Activated naive CD8-positive, alpha-beta T cell (primary cell): ENCODE results near the gene HOXB7.

Experiments
- H3K27ac Mint-ChIP-seq: one replicate; pipeline ENCODE4 v1.8.0; 2021; ENCODE audit warnings: mixed read lengths
- H3K27me3 Mint-ChIP-seq: one replicate; pipeline ENCODE4 v1.8.0; 2021; ENCODE audit warnings: mixed read lengths
- H3K36me3 Mint-ChIP-seq: one replicate; pipeline ENCODE4 v1.8.0; 2021; ENCODE audit warnings: mixed read lengths
- H3K4me1 Mint-ChIP-seq: one replicate; pipeline ENCODE4 v1.8.0; 2021; ENCODE audit warnings: low read depth, mixed read lengths
- H3K4me3 Mint-ChIP-seq: one replicate; pipeline ENCODE4 v1.8.0; 2021; ENCODE audit warnings: mild to moderate bottlenecking, mixed read lengths
- H3K9me3 Mint-ChIP-seq: one replicate; pipeline ENCODE4 v1.8.0; 2021; ENCODE audit warnings: low read depth, mixed read lengths

Gene HOXB7

DNA sequence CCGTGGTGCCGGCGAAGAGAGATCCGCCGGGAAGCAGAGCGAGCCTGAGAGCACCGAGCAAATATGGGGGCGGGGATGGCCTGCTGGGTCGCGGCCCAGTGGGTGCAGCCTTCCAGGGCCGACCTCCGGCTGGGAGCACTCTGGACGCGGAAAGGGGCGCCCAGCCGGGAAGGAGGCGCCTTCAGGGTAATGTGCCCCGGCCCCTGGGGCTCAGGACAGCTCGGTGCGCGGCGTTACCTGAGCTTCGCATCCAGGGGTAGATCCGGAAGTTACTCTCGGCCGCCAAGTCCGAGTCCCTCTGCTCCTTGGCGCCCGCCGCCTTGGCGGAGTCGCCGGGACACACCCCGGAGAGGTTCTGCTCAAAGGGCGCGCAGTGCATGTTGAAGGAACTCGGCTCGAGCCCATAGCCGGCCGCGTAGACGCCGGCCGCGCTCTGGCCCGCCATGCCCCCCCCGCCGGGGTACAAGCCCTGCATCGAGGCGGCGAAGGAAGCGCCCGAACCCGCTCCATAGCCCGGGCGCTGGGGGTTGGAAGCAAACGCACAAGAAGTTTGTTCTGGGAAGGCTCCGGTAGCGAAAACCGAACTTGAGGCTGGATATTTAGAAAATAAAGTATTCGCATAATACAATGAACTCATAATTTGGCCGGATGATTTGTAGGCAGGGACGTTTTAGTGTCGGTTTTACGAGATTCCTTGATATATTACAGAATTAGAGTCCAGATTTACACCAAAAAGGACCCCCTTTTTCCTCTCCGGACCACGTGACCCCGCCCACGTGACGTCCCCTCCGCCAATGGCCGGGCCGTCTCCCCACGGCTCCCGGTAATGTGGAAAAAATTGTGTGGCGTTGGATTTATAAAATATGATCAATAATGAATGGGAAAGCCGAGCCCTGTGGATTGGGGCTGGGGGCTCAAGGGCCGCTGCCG lies at the start of gene HOXB7:
TSS of gene HOXB7 (minus strand) at position 736 of the 930 bp plus-strand sequence. CDS start at position 637, 99 bp downstream.
- peaks cover 33% of the 10 kb centered on the region for H3K4me1 Mint-ChIP-seq
- H3K27me3 Mint-ChIP-seq = peaks cover 38% of the 10 kb centered on the region
- H3K9me3 Mint-ChIP-seq = no peaks in the 10 kb centered on the region
- H3K36me3 Mint-ChIP-seq = no peaks in the 10 kb centered on the region
- H3K4me3 Mint-ChIP-seq = peak within 1 kb of the TSS; percentile 98
- H3K27ac Mint-ChIP-seq = no peak within 1 kb of the TSS

DNA sequence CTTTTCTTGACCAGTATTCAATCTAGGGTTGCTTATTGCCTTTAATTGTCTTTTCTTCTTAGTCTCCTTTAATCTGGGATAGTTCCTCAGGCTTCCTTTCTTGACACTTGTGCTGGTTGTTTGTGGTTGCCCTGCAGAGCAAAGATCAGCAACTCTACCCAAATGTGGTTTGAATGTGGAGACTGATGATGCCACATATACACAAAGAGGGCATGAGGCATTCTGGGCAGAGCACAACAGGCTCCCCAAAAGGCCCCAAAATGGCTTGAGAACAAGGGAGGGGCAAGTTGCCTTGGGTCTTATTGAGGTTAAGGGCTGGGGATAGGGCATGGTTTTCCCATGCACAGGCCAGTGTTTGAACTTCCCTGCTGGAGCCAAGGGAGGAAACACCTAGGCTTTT lies 45.1 kb upstream of the HOXB7 start:
- Mint-ChIP-seq H3K27me3 (peaks cover 4% of the 10 kb centered on the region), H3K4me3 (no peak overlapping the region), H3K4me1 (peaks cover 3% of the 10 kb centered on the region), H3K36me3 (no peaks in the 10 kb centered on the region), H3K9me3 (no peaks in the 10 kb centered on the region), H3K27ac (no peak overlapping the region)

DNA sequence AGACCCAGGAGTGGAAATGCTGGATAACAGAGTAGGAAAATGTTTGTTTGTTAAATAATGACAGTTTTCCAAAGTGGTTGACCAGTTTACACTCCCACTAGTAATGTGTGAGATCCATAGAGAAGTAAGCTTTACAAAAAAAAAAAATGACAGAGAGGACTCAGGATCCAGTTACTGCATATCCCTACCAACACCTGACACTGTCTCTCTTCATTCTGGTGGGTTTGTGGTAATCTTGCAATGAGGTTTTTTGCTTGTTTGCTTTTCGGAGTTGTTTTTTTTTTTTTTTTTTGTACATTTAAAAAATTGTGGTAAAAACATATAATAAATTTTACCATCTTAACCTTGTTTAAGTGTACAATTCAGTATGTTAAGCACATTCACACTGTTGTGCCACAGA lies 38.9 kb upstream of the HOXB7 start:
- Mint-ChIP-seq H3K4me1 (peaks cover 14% of the 10 kb centered on the region), H3K4me3 (no peak overlapping the region), H3K27ac (no peak overlapping the region), H3K9me3 (no peaks in the 10 kb centered on the region), H3K36me3 (no peaks in the 10 kb centered on the region), H3K27me3 (peaks cover 23% of the 10 kb centered on the region)

DNA sequence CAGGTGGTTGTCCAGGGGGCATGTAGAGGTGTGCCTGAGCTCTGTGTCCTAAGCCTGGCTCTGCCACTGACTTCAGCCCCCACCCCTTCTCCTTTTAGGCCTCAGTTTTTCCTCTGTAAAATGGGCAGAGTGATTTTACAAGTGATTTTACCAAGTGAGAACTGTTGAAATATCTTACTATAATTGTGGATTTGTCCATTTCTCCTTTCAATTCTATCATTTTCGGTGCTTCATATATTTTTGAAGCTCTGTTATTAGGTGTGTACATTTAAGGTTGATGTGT lies 37.1 kb upstream of the HOXB7 start:
- Mint-ChIP-seq H3K27ac (no peak overlapping the region), H3K36me3 (peaks cover 2% of the 10 kb centered on the region), H3K4me3 (peak overlapping the region; percentile 77), H3K9me3 (no peaks in the 10 kb centered on the region), H3K4me1 (peaks cover 14% of the 10 kb centered on the region), H3K27me3 (peaks cover 37% of the 10 kb centered on the region)

DNA sequence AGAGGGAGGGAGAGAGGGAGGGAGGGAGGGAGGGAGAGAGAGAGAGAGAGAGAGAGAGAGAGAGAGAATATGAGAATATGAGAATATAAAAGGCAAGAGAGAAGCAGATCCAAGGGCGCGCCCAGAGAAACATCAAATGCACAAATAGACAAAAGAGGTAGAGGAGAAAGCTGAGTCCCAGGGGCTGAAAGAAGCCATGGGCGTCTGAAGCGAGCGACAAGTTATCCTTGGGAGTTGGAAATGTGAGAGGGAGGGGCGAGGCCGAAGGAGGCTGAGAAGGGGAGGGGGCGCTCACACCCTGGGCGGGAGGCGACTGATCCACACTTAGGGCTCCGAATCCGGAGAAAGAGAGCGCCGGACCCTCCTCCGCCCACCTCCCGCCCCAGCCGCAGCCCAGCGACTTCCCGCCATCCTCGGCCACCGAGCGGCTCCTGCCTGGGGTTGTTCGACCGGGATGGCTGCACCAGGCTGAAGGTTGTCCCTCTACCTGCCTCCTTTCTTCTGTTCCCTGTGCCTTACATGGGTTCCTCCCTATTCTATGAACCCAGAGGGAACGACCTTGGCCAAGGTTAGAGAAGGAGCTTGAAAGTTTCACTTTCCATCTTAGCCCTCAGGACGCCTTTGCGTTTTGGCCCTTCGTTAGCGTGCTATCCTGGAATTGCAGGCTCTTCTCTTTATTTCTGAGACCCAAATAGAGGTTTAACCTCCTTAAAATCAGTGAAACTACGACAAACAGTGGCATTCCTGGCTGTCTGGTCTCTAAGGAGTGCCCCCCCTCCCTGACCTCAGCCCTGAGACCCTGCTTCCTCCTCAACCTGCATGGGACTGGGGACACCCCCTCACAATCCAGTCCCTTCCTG lies 36.5 kb upstream of the HOXB7 start:
- H3K4me1 Mint-ChIP-seq = peaks cover 13% of the 10 kb centered on the region
- no peak overlapping the region for H3K27ac Mint-ChIP-seq
- H3K27me3 Mint-ChIP-seq = peaks cover 36% of the 10 kb centered on the region

DNA sequence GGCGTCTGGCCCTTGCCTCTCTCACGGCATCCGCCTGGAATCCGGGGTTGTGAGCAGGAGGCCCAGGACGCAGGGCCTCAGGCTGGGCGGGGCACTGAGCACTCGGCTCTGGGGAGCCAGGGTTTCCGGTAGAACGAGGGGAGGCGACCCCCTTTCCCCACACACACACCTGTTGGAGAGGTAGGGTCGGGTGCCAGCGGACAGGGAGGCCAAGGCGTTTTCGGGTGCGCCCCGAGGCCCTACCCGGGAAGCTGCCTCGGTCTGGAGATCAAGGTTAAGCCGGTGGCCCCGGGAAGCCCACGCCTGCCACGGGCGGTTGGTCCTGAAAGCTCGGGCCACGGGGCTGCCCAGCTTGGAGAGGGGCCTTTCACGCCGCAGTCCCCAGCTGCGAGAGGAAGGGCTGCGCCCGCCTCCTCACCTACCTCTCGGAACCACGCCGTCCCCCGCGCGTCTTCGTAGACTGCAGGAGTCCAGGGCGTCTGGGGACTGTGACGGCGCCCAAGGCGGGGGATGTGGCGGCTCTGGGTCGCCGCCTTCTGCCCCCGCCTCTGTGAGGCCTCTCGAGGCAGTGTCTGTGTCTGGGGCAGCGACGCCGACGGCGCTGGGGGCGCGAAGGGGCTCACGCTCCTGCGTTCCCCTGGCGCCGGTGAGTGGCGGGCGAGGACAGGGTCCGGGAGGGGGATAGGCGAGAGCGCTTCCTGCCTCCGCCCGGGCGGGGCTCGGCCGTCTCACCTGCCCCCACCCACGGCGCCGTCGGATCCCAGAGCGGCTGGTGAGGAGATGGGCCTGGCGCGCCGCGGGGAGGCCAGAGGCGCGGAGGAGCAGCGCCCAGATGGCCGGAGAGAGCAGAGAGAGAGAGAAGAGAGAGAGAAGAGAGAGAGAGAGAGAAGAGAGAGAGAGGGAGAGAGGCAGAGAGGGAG lies 35.6 kb upstream of the HOXB7 start:
- peaks cover 14% of the 10 kb centered on the region for H3K4me1 Mint-ChIP-seq
- no peak overlapping the region for H3K27ac Mint-ChIP-seq
- peaks cover 2% of the 10 kb centered on the region for H3K36me3 Mint-ChIP-seq
- no peaks in the 10 kb centered on the region for H3K9me3 Mint-ChIP-seq
- H3K27me3 Mint-ChIP-seq = peaks cover 35% of the 10 kb centered on the region
- peak overlapping the region; percentile 88 for H3K4me3 Mint-ChIP-seq

More for the DNA sequence above, 36.5 kb upstream of the HOXB7 start:
- no peaks in the 10 kb centered on the region for H3K9me3 Mint-ChIP-seq
- H3K36me3 Mint-ChIP-seq = peaks cover 2% of the 10 kb centered on the region
- H3K4me3 Mint-ChIP-seq = peak overlapping the region; percentile 88

DNA sequence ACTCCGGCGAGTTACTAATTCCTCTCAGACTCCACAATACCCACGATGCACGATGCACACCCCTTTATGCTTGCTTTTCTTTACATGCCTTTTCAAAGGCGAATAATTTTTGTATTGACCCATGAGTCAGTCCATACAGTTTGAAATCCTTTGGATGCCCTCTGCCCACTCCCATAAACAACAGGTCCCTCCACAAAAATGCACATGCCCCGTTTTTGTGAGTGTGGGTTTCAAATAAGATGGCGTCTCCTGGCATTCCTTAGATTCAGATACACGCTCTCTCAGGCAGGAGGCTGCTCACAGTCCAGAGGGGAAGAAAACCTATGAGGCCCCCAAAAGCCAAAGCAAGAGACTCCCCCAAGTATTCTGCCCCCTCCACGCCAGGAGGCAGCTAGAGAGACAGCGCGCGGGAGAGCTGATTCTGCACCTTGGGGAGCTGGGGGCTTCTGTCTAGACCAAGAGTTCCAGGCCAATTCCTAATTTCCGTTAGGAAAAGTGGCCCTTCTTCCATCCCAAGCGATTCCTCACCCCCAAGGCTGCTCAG lies 34.9 kb upstream of the HOXB7 start:
- H3K4me3 Mint-ChIP-seq = peak overlapping the region; percentile 56
- H3K27me3 Mint-ChIP-seq = peaks cover 41% of the 10 kb centered on the region

DNA sequence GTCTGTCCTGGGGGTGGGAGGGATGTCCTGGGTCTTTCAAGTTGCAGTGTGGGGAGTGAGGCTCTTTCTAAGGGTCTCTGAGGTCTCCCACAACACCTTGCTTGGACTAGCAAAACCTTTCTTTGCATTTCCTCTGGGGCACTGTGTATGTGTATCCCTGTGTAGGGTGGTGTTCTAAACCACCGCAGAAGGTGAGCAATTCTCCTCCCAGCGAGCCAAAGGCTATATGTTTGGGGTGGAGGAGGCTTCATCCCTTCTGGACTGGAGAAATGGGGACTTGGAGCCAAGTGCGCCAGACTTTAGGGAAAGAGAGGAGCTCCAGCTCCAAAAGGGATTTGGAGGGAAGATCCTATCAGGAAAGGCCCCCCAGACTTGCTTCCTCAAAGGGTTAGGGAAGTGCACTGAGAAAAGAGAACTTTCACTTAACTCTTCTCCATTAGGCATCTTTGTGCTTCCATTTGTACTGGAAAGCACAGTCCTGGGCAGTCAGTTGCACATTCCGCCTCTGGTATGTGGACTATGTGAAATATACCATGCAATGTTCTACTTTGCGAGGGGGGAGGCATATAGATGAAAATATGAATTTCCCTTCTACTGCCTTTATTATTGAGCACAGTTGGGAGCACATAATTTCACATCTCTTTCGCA lies 34.2 kb upstream of the HOXB7 start:
- Mint-ChIP-seq H3K36me3 (peaks cover 2% of the 10 kb centered on the region), H3K27ac (no peak overlapping the region), H3K9me3 (no peaks in the 10 kb centered on the region), H3K4me3 (peak overlapping the region; percentile 56), H3K27me3 (peaks cover 44% of the 10 kb centered on the region), H3K4me1 (peaks cover 15% of the 10 kb centered on the region)

More for the DNA sequence above, 34.9 kb upstream of the HOXB7 start:
- Mint-ChIP-seq H3K36me3 (peaks cover 2% of the 10 kb centered on the region), H3K9me3 (no peaks in the 10 kb centered on the region), H3K4me1 (peaks cover 15% of the 10 kb centered on the region), H3K27ac (no peak overlapping the region)

DNA sequence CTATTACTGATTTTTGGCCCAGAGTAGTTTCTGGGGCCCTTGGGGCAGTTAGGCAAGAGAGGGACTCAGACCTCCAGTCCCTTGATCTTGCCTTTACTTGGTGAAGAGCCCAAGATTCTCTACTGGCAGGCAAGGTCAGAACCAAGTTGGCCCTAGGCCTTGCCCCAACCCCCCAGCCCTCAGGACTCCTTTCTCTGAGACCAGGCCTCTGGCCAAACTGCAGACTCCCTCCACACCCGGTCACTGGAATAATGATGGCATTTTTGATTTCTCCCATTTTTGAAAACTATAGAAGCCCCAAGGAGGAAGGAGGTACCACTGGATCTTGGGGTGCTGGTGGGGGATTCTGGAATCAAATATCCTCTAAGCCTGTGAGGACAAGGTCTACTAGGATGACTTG lies 33.3 kb upstream of the HOXB7 start:
- Mint-ChIP-seq H3K9me3 (no peaks in the 10 kb centered on the region), H3K4me3 (no peak overlapping the region), H3K36me3 (peaks cover 2% of the 10 kb centered on the region), H3K4me1 (peaks cover 15% of the 10 kb centered on the region), H3K27ac (no peak overlapping the region), H3K27me3 (peaks cover 43% of the 10 kb centered on the region)

DNA sequence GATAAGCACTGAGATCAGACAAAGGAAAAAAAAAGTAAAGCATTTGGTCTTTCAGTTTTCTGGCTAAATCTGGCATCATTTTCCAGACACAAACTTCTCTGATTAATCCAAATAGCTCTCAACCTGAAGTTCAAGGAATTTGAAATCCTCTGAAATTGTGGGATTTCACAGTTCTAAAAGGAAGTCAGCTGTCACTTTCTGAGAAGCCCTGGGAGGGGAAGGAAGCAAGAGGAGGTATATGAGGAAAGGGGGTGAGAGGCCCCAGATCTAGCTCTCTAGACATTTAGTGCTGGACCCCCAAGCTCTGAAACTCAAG lies 32.8 kb upstream of the HOXB7 start:
- Mint-ChIP-seq H3K27ac (no peak overlapping the region), H3K4me1 (peaks cover 15% of the 10 kb centered on the region), H3K4me3 (no peak overlapping the region), H3K9me3 (no peaks in the 10 kb centered on the region), H3K27me3 (peaks cover 45% of the 10 kb centered on the region), H3K36me3 (peaks cover 2% of the 10 kb centered on the region)

DNA sequence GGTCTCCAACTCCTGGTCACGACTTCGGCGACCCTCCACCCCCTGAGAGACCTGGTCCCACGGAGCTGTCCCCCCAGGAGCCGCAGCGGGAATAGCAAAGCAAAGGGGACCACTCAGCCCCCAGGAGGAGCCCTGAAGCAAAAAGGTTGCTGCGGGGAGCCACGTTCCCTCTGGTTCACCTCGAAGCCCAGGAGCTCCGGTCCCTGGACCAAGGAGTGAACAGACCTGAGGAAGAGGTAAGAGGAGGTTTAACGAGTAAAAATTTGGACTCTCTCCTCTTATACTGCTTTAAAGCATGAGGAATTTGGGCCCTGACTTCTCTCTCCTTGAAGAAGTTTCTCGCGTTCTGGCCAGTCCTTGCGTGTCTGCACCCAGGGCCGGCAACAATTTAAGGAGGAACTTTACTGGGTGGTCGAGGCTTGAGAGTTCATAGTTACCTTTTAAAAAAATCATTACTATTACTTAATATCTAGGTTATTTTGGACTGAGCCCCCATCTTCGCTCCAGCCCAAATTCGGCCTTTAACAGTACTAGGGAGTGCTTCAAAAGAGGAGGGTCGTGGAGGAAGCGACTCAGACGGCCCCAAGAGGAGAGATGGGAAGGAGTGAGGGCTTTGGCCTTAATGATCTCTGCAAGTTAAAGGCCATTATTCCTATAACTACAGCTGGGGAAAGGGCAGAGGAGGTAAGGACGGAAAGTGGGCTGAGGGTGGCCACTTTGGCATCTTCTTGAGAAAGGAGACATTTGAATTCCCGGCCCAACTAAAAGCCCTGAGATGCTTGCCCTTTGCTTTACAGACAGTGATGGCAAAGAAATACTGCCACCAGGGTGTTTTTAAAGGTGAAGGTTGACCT lies 32.3 kb upstream of the HOXB7 start:
- H3K4me3 Mint-ChIP-seq = no peak overlapping the region
- peaks cover 15% of the 10 kb centered on the region for H3K4me1 Mint-ChIP-seq
- no peak overlapping the region for H3K27ac Mint-ChIP-seq
- peaks cover 2% of the 10 kb centered on the region for H3K36me3 Mint-ChIP-seq
- H3K27me3 Mint-ChIP-seq = peaks cover 49% of the 10 kb centered on the region
- no peaks in the 10 kb centered on the region for H3K9me3 Mint-ChIP-seq

DNA sequence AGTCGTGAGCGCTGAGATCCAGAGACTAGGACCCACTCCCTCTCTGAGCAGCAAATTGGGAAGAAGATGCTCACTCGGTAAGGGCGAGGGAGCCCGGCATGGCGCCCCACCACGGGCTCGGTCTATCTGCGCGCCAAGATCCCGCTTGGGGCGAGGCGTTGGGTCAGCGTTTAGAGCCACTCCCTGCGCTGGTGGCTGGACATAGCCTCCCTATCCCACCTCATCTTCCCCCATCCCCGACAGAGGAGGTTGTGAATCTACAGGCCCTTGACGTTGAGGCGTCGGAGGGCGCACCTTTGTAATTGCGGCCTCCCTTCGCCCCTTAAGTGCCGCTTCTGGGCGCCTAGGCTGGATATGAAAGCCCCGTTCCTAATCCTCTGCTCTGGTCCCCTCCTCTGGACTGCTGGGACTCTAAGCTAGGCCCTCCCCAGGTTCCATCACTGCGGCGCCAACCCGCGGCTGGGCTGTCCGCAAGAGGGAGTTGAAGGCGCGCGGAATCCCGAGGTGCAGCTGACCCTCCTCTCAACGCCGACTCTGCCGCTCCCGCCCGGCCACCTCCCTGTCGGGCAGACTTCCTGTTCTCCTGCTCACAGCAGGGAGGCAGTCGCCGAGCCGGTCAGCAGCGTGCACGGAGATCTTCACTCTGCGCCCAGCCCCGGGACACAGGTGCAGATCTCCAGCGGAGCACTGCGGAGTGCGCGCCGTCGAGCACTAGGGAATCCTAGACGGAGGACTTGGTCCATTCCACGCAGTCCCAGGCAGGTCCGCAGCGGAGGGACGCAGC lies 31.4 kb upstream of the HOXB7 start:
- Mint-ChIP-seq H3K27me3 (peaks cover 49% of the 10 kb centered on the region), H3K36me3 (peaks cover 2% of the 10 kb centered on the region), H3K4me1 (peaks cover 14% of the 10 kb centered on the region), H3K4me3 (no peak overlapping the region), H3K27ac (no peak overlapping the region), H3K9me3 (no peaks in the 10 kb centered on the region)
